Ectodermal cell (in vitro differentiated cells): ENCODE results near the gene SHC4.

Experiments
- H3K27ac ChIP-seq: 2 replicates; pipeline ENCODE4 v1.7.0; 2013; ENCODE audit warnings: mild to moderate bottlenecking, low read depth, low read length; ENCODE audit not compliant: insufficient read depth, poor library complexity, severe bottlenecking
- H3K27me3 ChIP-seq: 2 replicates; pipeline ENCODE4 v1.7.0; 2013; ENCODE audit warnings: mild to moderate bottlenecking, low read length; ENCODE audit not compliant: insufficient read depth, control insufficient read depth, poor library complexity, severe bottlenecking
- H3K36me3 ChIP-seq: one replicate; pipeline ENCODE4 v1.7.0; 2013; ENCODE audit warnings: low read length; ENCODE audit not compliant: control insufficient read depth, insufficient read depth
- H3K4me1 ChIP-seq: one replicate; pipeline ENCODE4 v1.7.0; 2013; ENCODE audit warnings: low read length; ENCODE audit not compliant: control insufficient read depth, insufficient read depth
- H3K4me3 ChIP-seq: 2 replicates; pipeline ENCODE4 v1.7.0; 2013; ENCODE audit warnings: low read depth, low read length, control low read depth; ENCODE audit not compliant: insufficient read depth
- H3K9me3 ChIP-seq: 2 replicates; pipeline ENCODE4 v1.7.0; 2013; ENCODE audit warnings: mild to moderate bottlenecking, low read length, moderate library complexity; ENCODE audit not compliant: control insufficient read depth
- WGBS, 2 experiments: methylation state at CpG; one replicate each; pipeline ENCODE4 v1.1.7; 2013; ENCODE audit warnings: missing lambda C conversion rate in 2 of 2; 5-methylcytosine and 5-hydroxymethylcytosine counted together

SHC4 gene

GRCh38 chr15:48803877-48804276 lies 159.8 kb downstream of the SHC4 start:
- WGBS, 2 experiments: 94 to 95% methylated on average over 2 of the region's 2 CpGs
- Histone ChIP-seq H3K27ac (no peak overlapping the region), H3K4me1 (no peaks in the 10 kb centered on the region), H3K36me3 (no peaks in the 10 kb centered on the region), H3K4me3 (no peak overlapping the region), H3K9me3 (no peaks in the 10 kb centered on the region), H3K27me3 (no peaks in the 10 kb centered on the region)

GRCh38 chr15:48802867-48803266 lies 160.9 kb downstream of the SHC4 start:
- Histone ChIP-seq H3K4me1 (no peaks in the 10 kb centered on the region), H3K4me3 (no peak overlapping the region), H3K27ac (no peak overlapping the region), H3K36me3 (no peaks in the 10 kb centered on the region), H3K9me3 (no peaks in the 10 kb centered on the region), H3K27me3 (no peaks in the 10 kb centered on the region)

DNA sequence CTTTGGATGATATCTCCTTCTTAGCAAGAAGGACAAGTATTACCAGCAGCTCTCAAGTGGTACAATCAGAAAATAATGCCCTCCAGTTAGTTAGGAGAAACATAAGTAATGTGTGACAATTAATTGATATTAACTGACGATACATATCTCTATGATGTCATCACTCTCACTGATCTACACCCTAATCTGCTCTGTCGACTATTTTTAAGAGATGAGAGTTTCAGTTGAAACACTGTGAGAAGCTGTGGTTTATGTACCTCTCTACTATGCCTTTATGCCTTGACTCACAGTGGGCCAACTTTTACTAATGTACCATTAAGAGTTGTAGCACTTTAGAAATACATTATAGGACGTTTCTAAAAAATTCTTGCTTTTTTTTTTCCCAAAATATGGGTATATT lies 161.5 kb downstream of the SHC4 start:
- no peaks in the 10 kb centered on the region for H3K36me3 ChIP-seq
- H3K9me3 ChIP-seq: no peaks in the 10 kb centered on the region
- H3K27ac ChIP-seq: no peak overlapping the region
- no peaks in the 10 kb centered on the region for H3K27me3 ChIP-seq
- WGBS, 2 experiments: 93% methylated on average over 2 of the region's 3 CpGs; no CpG with 5 or more reads in 1 of the 2 experiments
- H3K4me3 ChIP-seq: no peak overlapping the region
- H3K4me1 ChIP-seq: no peaks in the 10 kb centered on the region

DNA sequence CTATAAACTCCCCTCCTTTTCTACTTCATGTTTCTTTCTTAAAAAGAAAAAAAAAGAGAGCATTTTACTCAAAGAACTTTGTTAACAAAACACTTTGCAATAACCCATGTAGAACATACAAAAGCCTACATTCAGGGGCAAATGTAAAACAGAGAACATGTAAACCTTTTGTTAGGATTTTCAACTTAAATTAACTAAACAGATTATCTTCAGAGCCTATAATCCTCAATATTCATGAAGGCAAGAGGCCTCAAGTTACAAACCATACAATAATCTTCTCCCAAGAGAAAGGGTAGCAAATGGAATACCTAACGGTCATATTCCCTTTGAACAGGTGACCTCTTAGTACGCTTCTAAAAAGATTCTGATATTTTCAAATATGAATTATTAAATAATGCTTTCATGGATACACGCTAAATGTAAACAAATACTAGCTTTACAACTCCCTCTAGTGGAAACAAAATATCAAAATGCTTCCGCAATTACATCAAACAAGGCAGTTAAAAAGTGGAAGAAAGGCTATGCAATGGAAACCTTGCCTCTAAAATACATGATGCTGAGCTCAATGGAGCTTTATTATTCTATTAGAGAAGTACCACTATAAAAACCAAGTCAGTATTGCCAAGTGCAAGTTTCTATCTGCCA lies 162.8 kb downstream of the SHC4 start:
- no peak overlapping the region for H3K4me3 ChIP-seq
- WGBS, 2 experiments: 79 to 83% methylated on average over 2 of the region's 4 CpGs
- no peaks in the 10 kb centered on the region for H3K27me3 ChIP-seq
- H3K9me3 ChIP-seq: no peaks in the 10 kb centered on the region
- no peaks in the 10 kb centered on the region for H3K4me1 ChIP-seq
- no peak overlapping the region for H3K27ac ChIP-seq
- no peaks in the 10 kb centered on the region for H3K36me3 ChIP-seq

- Histone ChIP-seq H3K27me3 (no peaks in the 10 kb centered on the region), H3K4me1 (no peaks in the 10 kb centered on the region), H3K36me3 (no peaks in the 10 kb centered on the region), H3K4me3 (no peak overlapping the region), H3K9me3 (no peaks in the 10 kb centered on the region), H3K27ac (no peak overlapping the region)
- WGBS, 2 experiments: 90 to 94% methylated on average over 1 of the region's 1 CpG
Observed at GRCh38 chr15:48800245-48800644, 163.5 kb downstream of the SHC4 start.

- no peak overlapping the region for H3K4me3 ChIP-seq
Observed at GRCh38 chr15:48798319-48798718, 165.4 kb downstream of the SHC4 start.

GRCh38 chr15:48796930-48797329 lies 166.8 kb downstream of the SHC4 start:
- WGBS, 2 experiments: 91 to 93% methylated on average over 3 of the region's 3 CpGs
- Histone ChIP-seq H3K9me3 (no peaks in the 10 kb centered on the region), H3K27me3 (no peaks in the 10 kb centered on the region), H3K4me3 (no peak overlapping the region), H3K27ac (no peak overlapping the region), H3K4me1 (no peaks in the 10 kb centered on the region), H3K36me3 (peaks cover 14% of the 10 kb centered on the region)

More at GRCh38 chr15:48798319-48798718, 165.4 kb downstream of the SHC4 start:
- Histone ChIP-seq H3K36me3 (peaks cover 4% of the 10 kb centered on the region), H3K4me1 (no peaks in the 10 kb centered on the region), H3K27ac (no peak overlapping the region), H3K27me3 (no peaks in the 10 kb centered on the region), H3K9me3 (no peaks in the 10 kb centered on the region)
- 8% methylated on average over 1 of the region's 1 CpG; no CpG with 5 or more reads in 1 of the 2 experiments for WGBS, 2 experiments

- H3K4me1 ChIP-seq: no peaks in the 10 kb centered on the region
- H3K4me3 ChIP-seq: no peak overlapping the region
- no peaks in the 10 kb centered on the region for H3K27me3 ChIP-seq
- H3K36me3 ChIP-seq: peaks cover 15% of the 10 kb centered on the region
- no peaks in the 10 kb centered on the region for H3K9me3 ChIP-seq
- WGBS, 2 experiments: 98 to 100% methylated on average over 1 to 2 of the region's 3 CpGs
- no peak overlapping the region for H3K27ac ChIP-seq
Observed at GRCh38 chr15:48796521-48796920, 167.2 kb downstream of the SHC4 start.

- Histone ChIP-seq H3K9me3 (no peaks in the 10 kb centered on the region), H3K4me3 (no peak overlapping the region), H3K36me3 (peaks cover 15% of the 10 kb centered on the region), H3K4me1 (no peaks in the 10 kb centered on the region), H3K27me3 (no peaks in the 10 kb centered on the region), H3K27ac (no peak overlapping the region)
- 92 to 100% methylated on average over 3 of the region's 3 CpGs for WGBS, 2 experiments
Observed at GRCh38 chr15:48795901-48796300, 167.8 kb downstream of the SHC4 start.

DNA sequence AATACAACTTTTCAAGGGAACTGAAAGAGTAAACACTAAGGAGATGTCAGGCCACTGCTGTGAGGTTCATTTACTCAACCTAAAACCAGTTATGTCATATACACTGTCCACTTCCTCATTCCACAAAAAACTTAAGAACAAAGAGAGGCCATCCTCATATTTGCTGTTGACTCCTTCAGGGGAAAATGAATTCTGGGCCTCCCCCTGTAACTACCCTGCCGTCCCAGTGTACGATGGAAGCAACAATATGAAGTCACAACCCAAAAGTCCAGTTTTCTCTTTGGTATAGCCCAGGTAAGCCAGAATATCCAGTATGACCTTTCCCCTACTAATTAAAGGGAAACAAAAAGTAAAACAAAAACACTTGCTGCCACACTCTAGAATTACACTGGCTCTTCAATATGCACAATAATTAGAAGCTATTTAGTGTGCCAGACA lies 169.0 kb downstream of the SHC4 start:
- Histone ChIP-seq H3K4me1 (no peaks in the 10 kb centered on the region), H3K36me3 (peaks cover 15% of the 10 kb centered on the region), H3K4me3 (no peak overlapping the region), H3K27me3 (no peaks in the 10 kb centered on the region), H3K9me3 (no peaks in the 10 kb centered on the region), H3K27ac (no peak overlapping the region)
- WGBS, 2 experiments: 92 to 96% methylated on average over 2 of the region's 2 CpGs

GRCh38 chr15:48792408-48792807 lies 171.3 kb downstream of the SHC4 start:
- no peaks in the 10 kb centered on the region for H3K9me3 ChIP-seq
- H3K36me3 ChIP-seq: peaks cover 20% of the 10 kb centered on the region
- 63 to 67% methylated on average over 3 of the region's 3 CpGs for WGBS, 2 experiments
- H3K27ac ChIP-seq: no peak overlapping the region
- no peak overlapping the region for H3K4me3 ChIP-seq
- no peaks in the 10 kb centered on the region for H3K4me1 ChIP-seq
- H3K27me3 ChIP-seq: no peaks in the 10 kb centered on the region
